IPS-18a (cell line): Measurements from ENCODE around the gene QRFPR.
"Not testable (repeated sequence)": the region's sequence is repeated elsewhere in the genome, so short reads cannot be mapped to it uniquely, and the experiment has no call there.

Source experiments
- H3K27ac ChIP-seq: one replicate; pipeline ENCODE4 v1.5.1; 2013; ENCODE audit warnings: low read length
- H3K27me3 ChIP-seq: one replicate; pipeline ENCODE4 v1.6.1; 2013; ENCODE audit warnings: mild to moderate bottlenecking, low read length; ENCODE audit not compliant: control insufficient read depth, insufficient read depth
- H3K36me3 ChIP-seq: one replicate; pipeline ENCODE4 v1.6.1; 2013; ENCODE audit warnings: low read depth, low read length; ENCODE audit not compliant: control insufficient read depth
- H3K4me1 ChIP-seq: one replicate; pipeline ENCODE4 v1.6.1; 2013; ENCODE audit warnings: low read depth, low read length; ENCODE audit not compliant: control insufficient read depth
- H3K4me3 ChIP-seq: one replicate; pipeline ENCODE4 v1.5.1; 2013; ENCODE audit warnings: low read length
- H3K9ac ChIP-seq: one replicate; pipeline ENCODE4 v1.6.1; 2013; ENCODE audit warnings: mild to moderate bottlenecking, low read length, moderate library complexity
- H3K9me3 ChIP-seq: one replicate; pipeline ENCODE4 v1.6.1; 2013; ENCODE audit warnings: low read depth, low read length; ENCODE audit not compliant: control insufficient read depth

The QRFPR gene

DNA sequence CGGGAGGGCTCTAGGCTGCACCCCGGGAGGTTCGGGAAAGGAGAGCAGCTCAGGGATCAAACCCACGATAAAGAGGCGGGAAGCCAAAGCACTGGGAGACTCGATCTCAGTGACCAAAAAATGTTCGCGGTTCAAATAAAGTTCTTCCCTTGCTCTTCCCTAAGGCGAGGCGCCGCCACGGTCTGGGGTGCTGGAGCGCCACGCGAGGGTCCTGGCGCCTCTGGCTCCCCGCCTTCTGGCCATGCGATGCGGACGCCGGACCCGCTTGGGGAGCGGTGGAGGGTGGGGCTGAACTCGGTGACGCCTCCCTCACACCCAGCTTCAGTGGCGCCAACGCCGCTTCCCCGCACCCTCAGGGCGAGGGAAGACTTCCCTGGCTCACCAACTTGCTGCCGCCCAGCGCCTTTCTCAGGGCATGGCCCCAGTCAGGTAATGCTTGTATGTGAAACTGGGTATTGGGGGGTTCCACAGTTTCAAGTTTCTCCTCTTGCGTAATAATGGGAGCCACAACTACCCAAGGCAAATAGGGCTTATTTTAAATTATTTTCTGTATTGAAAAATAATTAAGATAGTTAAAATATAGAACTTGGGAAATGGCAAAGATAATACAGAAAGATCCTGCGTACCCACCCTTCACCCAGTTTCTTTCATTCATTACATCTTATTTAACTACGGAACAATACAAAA, at the start of gene QRFPR:
Gene QRFPR (minus strand): TSS at position 243 of the 687 bp plus-strand sequence. CDS start 371 bp downstream, outside the sequence.
- Histone ChIP-seq H3K9me3 (no peaks in the 10 kb centered on the region), H3K4me1 (no peaks in the 10 kb centered on the region), H3K36me3 (no peaks in the 10 kb centered on the region), H3K4me3 (peak within 1 kb of the TSS; percentile 57), H3K27ac (no peak within 1 kb of the TSS), H3K9ac (peak within 1 kb of the TSS; percentile 15), H3K27me3 (peaks cover 43% of the 10 kb centered on the region)

DNA sequence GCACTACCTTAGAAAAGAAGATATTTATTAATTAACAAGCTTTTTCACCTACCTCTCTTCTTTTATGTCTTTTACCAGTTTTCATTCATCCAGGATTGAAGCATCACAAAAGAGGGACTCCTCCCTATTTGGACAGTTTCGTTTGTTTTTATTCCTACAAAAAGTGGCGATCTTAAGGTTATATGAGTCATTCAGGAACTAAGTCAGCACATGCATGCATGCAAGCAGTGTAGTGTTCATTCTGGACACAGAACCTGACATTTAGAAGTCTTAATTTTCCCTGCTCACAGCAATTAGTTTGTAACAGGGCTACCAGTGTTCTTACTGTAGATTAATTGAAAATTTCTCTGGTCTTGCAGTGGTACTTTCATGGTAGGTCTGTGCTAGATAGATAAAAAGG, 47.9 kb upstream of the QRFPR start:
- H3K27me3 ChIP-seq, result no peaks in the 10 kb centered on the region
- no peaks in the 10 kb centered on the region for H3K36me3 ChIP-seq
- no peaks in the 10 kb centered on the region for H3K9me3 ChIP-seq
- no peak overlapping the region for H3K4me3 ChIP-seq
- H3K4me1 ChIP-seq, result no peaks in the 10 kb centered on the region
- no peak overlapping the region for H3K9ac ChIP-seq
- no peak overlapping the region for H3K27ac ChIP-seq

DNA sequence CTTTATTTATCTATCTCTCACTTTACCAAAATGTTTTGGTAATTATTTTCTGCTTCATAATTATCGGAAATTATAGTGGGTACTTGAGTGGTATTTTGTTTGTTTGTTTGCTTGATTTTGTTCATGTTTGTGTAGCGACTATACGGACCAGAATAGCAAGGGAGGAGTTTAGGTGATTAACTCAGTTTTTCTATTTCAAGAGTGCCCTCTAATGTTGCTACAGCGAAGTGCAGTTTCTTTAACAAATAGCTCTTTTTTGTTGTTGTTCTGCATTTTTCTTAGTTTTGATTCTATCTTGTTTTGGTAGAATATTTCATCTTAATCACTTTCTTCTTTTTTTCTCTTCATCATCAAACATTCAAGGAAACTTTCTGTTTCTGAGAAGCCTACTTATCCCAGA, 40.8 kb upstream of the QRFPR start:
- H3K4me1 ChIP-seq, result no peaks in the 10 kb centered on the region
- H3K27me3 ChIP-seq, result no peaks in the 10 kb centered on the region
- no peak overlapping the region for H3K27ac ChIP-seq
- H3K9me3 ChIP-seq, result no peaks in the 10 kb centered on the region
- no peak overlapping the region for H3K9ac ChIP-seq
- no peaks in the 10 kb centered on the region for H3K36me3 ChIP-seq
- no peak overlapping the region for H3K4me3 ChIP-seq

DNA sequence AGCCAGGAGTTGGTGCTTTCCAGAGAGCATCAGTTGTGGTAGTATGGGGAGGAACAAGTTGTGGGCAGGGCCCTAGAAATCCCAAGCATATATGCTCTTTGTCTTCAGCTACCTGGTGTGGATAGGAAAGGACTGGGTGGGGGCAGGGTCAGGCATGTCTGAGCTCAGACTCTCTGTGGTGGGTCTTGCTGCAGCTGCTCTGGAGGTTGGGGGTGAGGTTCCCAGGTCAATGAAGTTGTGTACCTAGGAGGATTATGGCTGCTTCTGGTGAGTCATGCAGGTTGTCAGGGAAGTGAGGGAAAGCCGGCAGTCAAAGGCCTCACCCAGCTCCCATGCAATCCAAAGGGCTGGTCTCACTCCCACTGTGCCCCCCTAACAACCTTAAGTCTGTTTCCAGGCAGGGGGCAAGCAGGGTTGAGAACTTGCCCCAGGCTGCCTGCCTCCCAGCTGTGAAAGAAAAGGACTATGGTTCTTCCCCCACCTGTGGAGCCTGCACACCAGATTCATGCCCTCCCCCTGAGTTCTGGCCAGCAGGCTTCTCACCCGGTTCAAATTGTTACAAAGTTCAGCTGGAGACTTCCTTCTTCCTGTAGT, 30.4 kb upstream of the QRFPR start:
- Histone ChIP-seq H3K36me3 (no peaks in the 10 kb centered on the region), H3K9ac (no peak overlapping the region), H3K4me1 (no peaks in the 10 kb centered on the region), H3K27me3 (no peaks in the 10 kb centered on the region), H3K4me3 (no peak overlapping the region), H3K27ac (no peak overlapping the region), H3K9me3 (no peaks in the 10 kb centered on the region)

DNA sequence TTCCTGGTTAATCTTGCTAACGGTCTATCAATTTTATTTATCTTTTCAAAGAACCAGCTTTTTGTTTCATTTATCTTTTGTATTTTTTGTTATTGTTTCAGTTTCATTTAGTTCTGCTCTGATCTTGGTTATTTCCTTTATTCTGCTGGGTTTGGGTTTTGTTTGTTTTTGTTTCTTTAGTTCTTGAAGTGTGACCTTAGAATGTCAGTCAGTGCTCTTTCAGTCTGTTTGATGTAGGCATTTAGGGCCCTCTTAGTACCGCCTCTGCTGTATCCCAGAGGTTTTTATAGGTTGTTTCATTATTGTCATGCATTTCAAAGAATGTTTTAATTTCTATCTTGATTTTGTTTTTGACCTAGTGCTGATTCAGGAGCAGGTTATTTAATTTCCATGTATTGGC, 27.7 kb upstream of the QRFPR start:
- H3K4me3 ChIP-seq, H3K36me3 ChIP-seq, H3K27ac ChIP-seq, H3K4me1 ChIP-seq, H3K9ac ChIP-seq, H3K9me3 ChIP-seq, H3K27me3 ChIP-seq: not testable (repeated sequence)

DNA sequence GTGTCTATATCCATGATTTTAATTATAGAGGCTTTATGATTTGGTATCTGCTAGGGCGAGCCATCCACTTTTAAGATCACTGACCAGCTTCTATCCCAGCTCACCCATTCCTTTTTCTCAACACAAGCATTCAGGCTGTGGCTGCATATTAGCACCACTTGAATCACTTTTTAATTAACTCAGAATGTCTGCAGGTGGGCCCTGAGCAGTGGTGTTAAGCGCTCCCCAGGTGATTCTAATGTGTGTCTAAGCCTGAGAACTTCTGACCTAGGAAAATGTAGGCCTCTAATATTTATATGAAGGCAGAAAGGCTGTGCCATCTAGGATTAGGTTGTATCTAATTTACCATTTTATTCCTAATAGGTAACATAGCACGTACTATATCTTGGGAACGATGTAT, 19.8 kb upstream of the QRFPR start:
- Histone ChIP-seq H3K4me1 (no peaks in the 10 kb centered on the region), H3K9me3 (no peaks in the 10 kb centered on the region), H3K27ac (no peak overlapping the region), H3K4me3 (no peak overlapping the region), H3K36me3 (no peaks in the 10 kb centered on the region), H3K27me3 (no peaks in the 10 kb centered on the region), H3K9ac (no peak overlapping the region)

DNA sequence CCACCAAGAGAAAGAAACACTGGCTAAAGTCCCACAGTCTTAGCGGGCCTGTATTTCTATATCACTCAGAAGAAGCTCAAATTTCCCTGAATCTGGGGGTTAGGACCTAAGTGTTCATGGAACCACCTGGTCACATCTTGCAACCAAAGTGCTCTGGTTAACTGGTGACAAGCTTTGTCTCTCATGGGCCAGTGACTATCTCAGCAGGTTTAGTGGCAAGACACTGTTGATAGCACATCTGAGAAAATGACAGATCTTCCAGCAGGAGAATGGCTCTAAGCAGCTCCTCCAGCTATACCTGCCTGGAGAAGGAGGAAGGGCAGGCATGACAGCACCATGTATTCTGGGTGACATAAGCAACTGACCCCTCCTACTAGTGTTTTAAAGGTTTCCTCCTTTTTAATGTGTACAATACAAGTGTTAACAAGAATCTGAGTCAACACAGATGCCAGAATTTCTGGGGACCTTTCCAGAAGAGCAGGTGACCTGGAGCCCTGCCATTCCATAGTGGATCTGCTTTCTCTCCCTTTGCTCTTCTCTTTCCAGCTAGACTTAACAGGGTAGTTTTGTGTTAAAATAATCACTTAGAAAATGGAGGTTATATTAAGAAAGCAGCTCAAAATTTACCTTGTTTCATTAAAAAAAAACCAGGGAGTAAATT, 17.3 kb upstream of the QRFPR start:
- Histone ChIP-seq H3K4me3 (no peak overlapping the region), H3K4me1 (no peaks in the 10 kb centered on the region), H3K9ac (no peak overlapping the region), H3K27me3 (no peaks in the 10 kb centered on the region), H3K9me3 (no peaks in the 10 kb centered on the region), H3K36me3 (no peaks in the 10 kb centered on the region), H3K27ac (no peak overlapping the region)

DNA sequence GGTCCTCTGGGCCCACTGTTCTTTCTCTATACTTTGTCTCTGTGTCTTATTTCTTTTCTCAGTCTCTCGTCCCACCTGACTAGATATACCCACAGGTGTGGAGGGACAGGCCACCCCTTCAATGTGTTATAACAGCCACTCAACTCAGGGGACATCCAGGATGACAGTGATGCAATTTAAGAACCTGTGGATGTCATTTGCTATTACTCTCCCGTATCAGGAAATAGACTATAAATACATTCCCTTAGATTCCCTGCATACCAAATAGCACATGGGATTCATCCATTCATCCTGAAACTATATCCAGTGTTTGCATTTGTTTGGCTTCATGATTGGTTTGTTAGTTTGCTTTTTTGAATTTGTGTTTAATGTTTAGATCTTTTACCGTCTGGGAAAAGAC, 16.6 kb upstream of the QRFPR start:
- H3K9me3 ChIP-seq, result no peaks in the 10 kb centered on the region
- H3K4me1 ChIP-seq, result no peaks in the 10 kb centered on the region
- no peak overlapping the region for H3K27ac ChIP-seq
- no peak overlapping the region for H3K9ac ChIP-seq
- H3K27me3 ChIP-seq, result no peaks in the 10 kb centered on the region
- no peaks in the 10 kb centered on the region for H3K36me3 ChIP-seq
- no peak overlapping the region for H3K4me3 ChIP-seq

DNA sequence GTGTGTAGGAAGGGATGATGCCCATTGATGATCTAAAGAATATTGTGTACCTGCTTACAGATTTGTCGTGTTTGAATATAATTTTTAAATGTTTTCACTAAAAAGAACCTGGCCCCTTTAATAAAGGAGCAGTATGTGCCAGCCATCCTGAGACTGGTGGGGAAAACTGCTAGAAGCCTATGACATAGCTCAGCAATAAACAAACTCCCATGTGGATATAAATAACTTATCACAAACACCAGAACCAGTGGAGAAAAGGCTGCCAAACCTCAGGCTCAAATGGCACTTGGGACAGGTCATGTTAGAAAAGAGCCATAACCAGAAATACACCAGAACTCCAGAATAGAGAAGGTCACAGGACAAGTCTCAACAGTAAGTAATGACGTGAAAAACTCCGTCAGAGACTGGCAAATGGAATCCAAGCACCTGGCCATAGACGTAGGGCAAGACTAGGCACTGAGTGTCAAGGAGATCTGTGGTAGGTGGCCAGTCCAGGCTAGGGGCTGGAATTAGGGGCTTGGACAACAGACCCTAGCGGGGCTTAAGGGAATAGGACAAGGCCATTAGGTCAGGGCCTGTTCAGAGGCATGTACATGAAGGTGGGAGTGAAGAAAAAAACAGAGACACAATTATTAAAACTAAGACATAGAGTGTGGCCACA, 11.7 kb upstream of the QRFPR start:
- no peak overlapping the region for H3K4me3 ChIP-seq
- no peaks in the 10 kb centered on the region for H3K36me3 ChIP-seq

DNA sequence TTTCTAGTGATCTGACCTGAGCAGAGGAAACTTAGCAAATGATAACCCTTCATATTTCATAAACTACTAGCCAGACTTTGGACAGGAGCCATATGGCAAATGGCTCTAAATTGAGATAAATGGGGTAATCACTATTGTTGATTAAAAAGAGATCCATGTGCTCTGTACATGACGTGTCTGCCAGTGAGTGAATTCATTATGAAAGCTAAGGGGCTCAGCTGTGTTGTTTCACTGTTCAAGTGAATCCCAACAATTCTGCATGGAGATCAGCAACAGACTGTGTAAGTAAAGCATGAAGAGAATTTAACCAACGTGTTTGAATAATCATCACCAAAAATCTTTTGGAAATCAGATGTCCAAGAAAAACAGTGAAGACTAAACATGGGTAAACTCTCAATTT, 9.5 kb upstream of the QRFPR start:
- Histone ChIP-seq H3K36me3 (no peaks in the 10 kb centered on the region), H3K9me3 (no peaks in the 10 kb centered on the region), H3K27me3 (no peaks in the 10 kb centered on the region), H3K27ac (no peak overlapping the region), H3K9ac (no peak overlapping the region), H3K4me1 (no peaks in the 10 kb centered on the region), H3K4me3 (no peak overlapping the region)

More for the DNA sequence above, 11.7 kb upstream of the QRFPR start:
- Histone ChIP-seq H3K9me3 (no peaks in the 10 kb centered on the region), H3K4me1 (no peaks in the 10 kb centered on the region), H3K27ac (no peak overlapping the region), H3K27me3 (no peaks in the 10 kb centered on the region), H3K9ac (no peak overlapping the region)

DNA sequence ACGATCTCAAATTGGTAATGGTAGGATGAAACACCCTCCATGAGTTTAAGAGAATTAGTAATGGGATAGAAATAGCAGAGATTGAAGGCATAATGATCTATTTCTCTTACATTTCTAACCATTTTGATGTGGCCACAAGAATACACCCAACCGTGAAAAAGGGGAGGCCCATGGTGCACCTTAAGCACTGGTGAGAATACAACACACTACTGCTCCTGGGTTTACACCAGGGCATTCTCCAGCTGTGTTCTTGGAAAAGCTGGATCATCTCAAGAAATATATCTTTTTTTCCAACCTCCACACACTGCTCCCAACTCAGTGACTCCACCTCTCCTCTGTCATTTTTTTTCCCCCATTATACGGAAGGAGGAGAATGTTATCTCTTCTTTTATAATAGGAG, 1.5 kb downstream of the QRFPR start:
- no peaks in the 10 kb centered on the region for H3K4me1 ChIP-seq
- no peaks in the 10 kb centered on the region for H3K36me3 ChIP-seq
- no peak overlapping the region for H3K9ac ChIP-seq
- no peaks in the 10 kb centered on the region for H3K9me3 ChIP-seq
- H3K4me3 ChIP-seq, result no peak overlapping the region
- peaks cover 43% of the 10 kb centered on the region for H3K27me3 ChIP-seq
- no peak overlapping the region for H3K27ac ChIP-seq
